Left renal pelvis (tissue), 4 donors: ENCODE measurements around the gene EXOC4. TPM values are rescaled to one million over a fixed set of nuclear protein-coding genes. Genes with fewer than 3 reads are reported as not detected.

Source experiments
- DNase-seq, 4 donors: peaks; one replicate each; pipeline ENCODE4 v3.0.0-alpha.2; 2013; ENCODE audit warnings: low read depth in 4 of 4, low spot score in 3 of 4
- polyA plus RNA-seq, 4 donors: library from polyadenylated mRNA; unstranded; fragments of 120-200 nt; gene quantifications; one replicate each; pipeline ENCODE4 v1.2.1, GENCODE V29; 2013; ENCODE audit not compliant: insufficient read length in 4 of 4

The EXOC4 gene
- polyA plus RNA-seq, 4 donors: 59.2 to 81.3 (median 72.0) TPM

DNA sequence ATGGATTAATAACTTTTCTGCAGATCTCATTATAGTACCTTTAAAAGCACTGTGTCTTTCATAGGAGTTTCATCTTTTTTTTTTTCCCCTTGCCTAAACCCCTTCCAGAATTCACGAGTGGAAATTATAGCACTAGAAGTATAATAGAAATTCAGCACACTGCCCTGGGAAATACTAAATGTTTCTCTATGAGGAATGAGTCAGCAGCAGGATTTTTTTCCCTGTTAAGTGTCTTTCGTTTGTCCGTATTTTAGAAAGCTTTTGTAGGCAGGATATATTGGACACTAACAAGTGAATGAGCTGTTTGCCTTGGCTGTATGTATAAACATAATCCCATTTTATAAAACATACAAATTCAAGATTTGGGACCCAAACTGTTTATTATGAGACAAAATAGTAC is 105.8 kb downstream of the EXOC4 start:
- no peak for DNase-seq

DNA sequence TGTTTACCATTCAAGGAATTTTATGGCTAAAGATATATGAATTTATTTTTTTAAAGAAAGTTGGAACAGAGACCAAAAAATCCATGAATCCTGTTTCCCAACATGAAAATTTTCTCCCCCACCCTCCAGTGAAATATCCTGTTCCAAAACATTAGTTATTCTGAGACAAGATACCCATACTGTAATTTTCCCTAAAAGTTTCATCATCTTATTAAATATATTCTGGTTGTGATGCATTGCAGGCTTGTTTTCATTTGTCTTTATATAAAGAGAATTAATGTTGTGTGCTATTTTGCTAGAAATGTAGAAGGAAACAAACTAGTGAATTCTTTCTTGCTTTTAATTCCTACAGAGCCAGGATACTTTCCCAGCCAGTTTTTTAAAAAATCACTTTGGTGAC is 106.6 kb downstream of the EXOC4 start:
- DNase-seq: no peak

DNA sequence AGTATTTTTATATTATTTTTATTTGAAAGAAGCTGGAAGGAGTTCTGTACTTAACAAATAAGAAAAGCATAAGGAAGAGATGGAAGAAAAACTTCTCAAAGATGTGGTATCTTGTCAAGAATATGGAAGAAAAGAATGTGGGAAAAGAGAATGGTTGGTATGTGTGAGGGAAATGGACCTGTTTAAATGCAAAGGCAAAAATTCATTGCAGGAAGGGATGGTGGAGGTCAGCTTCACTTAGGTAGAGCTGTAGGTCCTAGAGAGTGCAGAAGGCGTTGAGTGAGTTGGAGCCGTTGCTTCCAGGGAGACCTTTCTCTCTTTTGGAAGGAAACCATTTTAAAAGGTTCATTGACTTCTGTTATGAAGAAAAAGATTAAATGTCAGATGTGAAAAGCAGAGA is 107.3 kb downstream of the EXOC4 start:
- no peak for DNase-seq

DNA sequence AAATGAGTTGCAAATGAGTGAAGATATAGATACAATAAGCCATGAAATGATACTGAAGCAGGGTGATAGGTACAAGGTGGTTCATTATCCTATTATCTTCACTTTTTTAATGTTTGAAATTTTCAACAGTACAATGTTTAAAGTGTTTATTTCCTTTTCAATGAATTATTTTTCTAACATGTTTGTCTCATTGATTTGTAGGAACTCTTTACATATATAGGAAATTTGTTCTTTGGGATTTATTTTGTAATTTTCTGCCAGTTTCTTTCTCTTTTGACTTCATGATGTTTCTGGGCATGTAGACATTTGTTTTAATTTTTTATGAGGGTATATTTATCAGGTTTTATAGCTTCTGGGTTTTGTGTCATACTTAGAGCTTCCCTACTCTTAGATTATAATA is 108.9 kb downstream of the EXOC4 start:
- no peak for DNase-seq

DNA sequence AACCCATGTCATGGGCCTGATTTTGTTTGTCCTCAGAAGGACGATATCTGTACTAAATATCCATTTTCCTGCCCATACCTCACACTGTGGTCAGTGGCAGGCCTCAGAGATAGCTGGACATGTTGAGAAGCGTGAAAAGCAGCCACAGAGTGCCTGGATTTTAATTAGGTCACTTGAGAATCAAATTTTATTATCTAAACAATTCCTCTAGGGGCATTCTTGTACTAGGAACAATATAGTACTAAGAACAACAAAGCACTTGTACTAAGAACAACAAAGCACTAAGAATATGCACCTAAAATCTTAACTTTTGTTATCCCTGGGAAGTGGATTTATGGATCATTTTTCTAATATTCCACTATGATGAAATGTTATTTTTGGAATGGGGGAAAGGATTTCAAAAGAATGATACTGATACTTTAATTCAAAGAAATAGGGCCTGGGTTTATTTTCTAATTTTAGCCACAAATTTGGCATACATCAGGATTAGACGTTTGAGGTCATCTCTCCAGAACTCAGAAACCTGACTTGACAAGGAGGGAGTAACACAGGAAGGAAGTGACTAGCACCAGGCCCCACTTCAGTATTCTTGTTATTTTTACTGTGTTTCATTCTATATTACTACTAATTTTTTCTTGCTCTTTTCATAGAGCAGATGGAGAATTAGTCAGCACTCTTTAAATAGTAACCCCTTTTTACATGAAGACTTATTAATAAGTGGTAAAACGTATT is 112.2 kb downstream of the EXOC4 start:
- DNase-seq: no peak

DNA sequence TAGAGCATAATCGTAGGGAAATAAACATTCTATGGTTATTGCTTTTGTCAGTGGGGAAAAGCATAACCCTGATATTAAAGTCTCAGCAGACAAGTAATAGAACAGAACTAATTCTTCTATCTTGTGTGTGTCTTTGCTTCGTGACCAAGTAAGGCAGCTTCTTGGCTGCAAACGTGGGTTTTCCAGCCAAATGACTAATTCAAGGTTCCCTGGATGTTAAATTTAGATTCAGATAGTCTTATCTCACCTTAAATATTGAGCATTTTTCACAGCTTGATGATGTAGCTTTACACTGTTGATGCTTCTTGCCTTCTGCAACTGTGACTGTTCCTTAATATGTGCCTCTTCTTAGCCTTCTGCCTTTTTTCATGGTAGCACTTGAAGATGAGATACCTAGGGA is 113.0 kb downstream of the EXOC4 start:
- no peak for DNase-seq

DNA sequence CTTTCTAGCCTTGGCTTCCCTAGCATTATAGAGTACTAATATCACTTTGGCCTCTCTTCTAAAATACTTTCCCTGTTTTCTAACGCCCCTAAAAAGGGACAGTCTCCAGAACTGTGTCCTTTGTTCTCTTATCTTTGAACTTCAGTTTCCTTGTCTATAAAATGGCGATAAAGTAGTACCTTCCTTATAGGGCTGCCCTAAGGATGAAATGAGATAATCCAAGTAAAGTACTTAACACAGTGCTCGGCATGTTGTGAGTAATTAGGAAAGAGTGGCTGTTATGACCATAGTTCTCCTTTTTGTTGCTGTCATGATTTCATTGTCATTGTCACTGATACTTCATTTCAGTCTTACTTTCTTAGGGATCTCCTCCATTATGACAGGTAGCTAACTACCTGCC is 114.7 kb downstream of the EXOC4 start:
- DNase-seq: no peak

DNA sequence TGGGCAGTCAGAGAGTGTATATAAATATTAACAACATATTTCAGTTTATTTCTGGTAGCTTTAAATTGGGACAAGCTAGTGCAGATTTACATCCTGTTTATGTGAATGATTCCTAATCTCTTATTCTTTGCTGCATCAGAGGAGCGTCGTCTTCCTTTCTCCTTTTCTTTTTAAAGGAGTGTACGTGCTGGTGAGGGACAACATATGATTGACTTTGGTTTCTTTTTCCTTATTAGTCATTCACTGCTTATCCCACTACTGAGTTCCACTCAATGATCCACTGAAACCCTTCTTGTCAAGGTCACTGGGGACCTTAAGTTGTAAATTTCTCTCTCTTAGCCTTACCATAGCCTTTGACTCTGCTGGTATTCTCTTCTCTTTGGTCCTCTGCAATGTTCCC is 116.3 kb downstream of the EXOC4 start:
- no peak for DNase-seq

DNA sequence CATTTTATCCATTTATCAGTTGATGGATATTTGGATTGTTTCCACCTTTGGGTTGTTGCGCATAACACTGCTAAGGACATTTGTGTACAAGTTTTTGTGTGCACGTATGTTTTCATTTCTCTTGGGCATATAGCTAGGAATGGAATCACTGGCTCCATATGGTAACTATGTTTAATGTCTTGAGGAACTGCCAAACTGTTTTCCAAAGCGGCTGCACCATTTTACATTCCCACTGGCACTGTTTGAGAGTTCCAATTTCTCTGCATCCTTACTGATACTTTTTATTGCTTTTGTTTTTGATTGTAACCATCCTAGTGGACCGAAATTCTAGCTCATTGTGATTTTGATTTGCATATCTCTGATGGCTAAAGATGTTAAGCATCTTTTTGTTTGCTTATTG is 118.7 kb downstream of the EXOC4 start:
- no peak for DNase-seq

DNA sequence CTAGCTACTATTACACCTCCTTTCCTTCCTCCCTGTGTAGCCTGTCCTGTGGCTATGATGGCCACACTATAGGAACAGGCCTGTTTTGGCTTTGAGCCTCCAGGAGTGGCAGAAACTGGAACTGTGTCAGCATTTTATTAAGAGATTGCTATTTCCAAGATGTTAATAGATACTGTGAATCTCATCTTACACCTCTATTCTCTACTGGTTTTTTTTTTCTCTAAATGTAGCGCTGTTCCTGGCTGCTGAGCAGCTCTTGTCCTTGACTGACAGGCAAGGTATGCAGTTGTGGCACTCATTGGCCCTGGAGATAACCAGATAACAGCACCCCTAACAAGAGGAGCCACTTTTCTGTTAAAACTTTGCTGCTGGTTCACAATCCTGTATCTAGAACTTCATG is 119.5 kb downstream of the EXOC4 start:
- DNase-seq: no peak

DNA sequence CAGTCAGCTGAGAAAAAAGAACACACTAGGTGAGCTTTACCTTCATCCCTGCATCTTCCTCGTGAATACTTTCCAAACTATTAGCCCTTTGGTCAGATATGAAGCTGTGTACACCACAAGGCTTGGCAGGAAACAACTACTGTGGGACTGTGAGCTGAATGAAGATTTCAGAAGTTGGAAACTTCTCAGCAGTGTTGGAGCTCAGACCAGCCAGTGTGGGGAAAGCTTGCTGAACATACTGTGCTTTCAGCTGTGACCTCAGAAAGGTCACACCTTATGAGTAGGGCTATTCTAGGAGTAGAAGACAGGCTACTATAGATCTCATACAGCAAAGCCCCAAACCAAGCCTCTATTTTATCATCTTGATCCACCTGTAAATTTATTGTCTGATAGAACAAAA is 123.6 kb downstream of the EXOC4 start:
- no peak for DNase-seq

DNA sequence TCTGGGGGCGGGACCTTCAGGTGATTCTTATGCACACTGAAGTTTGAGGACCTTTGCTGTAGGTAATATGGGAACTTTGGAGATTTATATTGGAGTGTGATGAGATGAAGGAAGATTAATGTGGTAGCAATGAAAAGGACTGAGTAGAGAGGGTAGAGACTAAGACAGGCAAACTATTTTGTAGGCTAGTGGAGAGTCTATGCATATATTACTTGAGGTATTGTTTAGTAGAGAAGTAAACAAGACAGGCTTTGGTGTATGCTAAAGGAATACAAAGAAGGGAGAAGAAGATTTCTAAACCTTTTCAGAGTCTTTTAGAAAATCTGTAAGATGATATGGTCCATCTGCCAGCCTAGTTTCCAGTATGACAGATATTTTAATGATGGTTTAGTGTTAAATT is 129.1 kb downstream of the EXOC4 start:
- DNase-seq: no peak

DNA sequence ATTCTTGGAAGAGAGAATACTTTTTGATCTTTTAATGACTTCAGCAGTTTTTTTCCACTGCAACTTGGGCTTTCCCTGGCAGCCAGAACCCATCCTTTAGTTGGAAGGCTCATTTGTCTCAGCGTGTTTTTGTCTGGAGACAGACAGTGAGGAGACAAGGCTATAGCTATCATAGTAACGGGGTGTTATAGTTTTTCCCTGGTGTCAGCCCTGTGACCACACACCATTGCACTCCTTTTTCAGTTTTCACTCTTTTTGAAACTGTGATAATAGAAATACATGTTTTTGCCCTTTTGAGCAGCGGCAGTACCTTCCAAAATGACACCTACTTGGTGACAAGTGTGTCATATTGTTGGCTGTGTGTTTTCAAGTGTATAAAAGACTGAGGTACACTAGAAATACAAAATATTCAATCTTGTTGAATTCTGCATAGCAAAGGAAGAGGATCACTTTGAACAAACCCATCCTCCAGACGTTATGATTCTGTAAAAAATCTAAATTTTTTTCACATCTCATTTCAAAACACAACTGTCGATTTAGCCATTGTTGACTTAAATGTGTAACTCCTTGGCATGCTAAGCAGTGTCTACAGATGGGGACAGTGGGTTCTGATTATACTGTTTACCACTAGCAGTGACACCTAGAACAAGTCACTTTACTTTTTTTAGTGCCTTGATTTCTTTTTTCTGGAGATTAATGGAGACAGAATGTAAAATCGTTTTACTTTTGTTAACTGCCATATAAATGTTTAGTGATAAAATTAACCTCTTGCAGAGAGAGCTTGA is 130.1 kb downstream of the EXOC4 start:
- no peak for DNase-seq

DNA sequence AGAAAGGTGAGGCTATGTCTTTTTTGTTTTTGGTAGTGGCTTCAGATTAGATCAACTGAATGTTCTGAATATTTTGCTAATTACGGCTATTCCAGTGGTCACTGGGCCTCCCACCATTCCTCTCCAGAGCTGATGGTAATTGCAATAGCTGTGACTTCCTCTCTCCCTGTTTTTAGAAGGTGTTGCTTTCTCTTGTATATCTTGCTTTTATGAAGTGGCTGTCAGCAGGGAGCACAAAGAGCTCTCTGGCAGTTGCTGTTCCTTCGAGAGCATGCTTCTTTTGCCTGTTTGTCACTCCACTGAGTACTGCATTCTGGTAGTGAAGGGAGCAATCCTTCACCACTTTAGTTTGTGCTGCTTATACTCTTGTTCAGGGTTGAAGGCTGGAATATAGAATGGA is 133.3 kb downstream of the EXOC4 start:
- no peak for DNase-seq

DNA sequence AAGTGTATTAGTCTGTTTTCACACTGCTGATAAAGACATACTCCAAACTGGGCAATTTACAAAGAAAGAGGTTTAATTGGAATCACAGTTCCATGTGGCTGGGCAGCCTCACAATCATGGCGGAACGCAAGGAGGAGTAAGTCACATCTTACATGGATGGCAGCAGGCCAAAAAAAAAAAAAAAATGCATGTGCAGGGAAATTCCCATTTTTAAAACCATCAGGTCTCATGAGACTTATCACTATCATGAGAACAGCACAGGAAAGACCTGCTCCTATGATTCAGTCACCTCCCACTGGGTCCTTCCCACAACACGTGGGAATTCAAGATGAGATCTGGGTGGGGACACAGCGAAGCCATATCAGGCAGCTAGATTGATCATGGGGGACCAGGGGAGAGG is 136.8 kb downstream of the EXOC4 start:
- DNase-seq: no peak

DNA sequence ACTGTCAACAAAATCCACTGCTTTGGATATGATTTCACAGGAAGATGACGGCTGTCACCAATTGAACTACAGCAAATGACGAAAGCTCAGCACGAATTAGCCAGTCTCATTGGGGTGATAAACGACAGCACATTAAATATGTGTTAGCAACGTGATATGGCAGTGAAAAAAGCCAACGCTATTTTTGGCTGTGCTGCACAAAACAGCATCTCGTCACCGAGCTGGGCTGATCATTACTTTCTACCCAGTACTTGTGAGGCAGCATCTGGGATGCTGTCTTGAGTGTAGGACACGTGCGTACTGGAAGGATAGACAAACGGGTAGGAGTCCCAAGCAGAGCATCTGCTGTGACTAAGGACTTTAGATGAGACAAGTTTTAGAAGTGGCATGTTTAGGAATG is 138.3 kb downstream of the EXOC4 start:
- DNase-seq: no peak

DNA sequence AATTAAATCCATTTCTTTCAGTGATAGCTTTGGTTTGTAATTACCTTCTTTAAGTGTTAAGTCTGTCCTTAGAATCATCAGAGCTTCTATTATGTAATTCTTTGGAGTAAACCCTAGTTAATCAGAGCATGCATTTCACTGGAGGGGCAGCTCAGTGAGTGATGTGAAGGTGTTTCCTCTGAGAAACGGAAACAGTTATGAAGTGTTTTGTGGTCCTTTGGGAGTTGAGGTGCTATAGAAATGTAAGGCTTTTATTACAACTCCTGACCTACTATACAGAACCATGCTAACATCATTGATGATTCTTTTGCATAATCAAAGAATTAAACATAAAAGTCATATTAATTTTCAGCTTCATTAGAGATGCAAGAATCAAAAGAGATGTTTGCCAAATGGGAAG is 141.5 kb downstream of the EXOC4 start:
- no peak for DNase-seq

DNA sequence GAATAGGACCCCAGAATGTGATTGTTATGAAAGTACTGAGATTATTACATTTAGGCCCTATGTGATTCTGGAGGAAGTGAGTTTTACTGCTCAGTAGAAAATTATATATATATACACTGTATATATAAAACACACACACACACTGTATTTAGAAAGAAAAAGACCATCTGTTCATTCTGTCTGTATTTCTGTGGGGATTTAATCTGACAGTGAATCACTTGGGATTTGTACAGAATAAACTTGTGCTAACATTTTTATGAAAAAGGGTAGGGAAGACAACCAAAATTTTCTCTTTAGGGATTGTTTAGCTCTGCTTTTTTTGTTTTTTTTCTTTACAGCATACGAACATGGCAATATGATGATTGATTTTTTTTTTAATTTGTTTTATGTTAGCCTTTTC is 142.7 kb downstream of the EXOC4 start:
- no peak for DNase-seq

DNA sequence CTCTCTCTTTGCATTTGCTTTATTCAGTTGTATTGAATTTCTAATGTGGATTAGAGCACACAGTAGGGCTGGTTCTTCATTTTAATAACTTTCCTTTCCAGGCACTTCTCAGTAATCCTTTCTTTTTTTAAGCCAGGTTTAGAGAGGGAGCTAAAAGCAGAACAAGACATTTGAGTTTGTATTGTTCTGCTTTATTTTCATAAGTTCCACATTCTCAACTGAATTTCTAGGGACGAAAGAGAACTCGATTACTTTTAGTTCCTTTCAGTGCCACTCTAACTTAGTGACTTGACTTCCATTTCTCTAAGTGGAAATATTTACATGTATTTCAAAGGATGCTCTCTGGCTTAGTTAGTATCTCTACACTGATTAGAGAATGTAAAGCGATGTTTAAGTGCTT is 145.6 kb downstream of the EXOC4 start:
- DNase-seq: no peak

DNA sequence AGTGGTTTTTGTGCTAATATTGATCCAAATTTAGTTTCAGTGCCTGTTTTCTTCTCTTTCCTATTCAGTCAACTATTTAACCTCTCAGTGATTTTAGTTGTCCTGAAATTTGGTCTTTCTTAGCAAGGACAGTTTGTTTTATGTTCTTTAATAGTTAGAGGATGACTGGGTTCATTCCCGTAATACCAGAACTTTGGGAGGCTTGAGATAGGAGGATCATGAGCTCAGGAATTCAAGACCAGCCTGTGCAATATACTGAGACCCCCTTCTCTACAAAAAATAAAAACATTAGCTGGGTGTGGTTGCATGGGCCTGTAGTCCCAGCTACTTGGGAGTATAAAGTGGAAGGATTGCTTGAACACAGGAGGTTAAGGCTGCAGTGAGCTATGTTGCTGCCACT is 148.3 kb downstream of the EXOC4 start:
- no peak for DNase-seq

DNA sequence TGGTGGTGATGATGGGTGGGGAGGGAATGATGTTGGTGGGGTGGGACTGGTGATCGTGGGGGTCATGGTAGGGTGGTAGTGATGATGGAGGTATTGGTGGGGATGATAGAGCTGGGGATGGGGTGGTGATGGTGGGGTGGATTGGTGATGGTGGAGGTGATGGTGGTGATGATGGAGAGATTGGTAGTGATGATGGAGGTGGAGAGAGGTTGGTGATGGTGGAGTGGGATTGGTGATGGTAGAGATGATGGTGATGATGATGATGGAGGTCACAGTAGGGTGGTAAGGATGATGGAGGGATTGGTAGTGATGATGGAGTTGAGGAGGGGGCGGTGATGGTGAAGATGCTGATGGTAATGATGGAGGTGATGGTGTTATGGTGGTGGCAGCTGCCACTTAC is 155.3 kb downstream of the EXOC4 start:
- no peak for DNase-seq

DNA sequence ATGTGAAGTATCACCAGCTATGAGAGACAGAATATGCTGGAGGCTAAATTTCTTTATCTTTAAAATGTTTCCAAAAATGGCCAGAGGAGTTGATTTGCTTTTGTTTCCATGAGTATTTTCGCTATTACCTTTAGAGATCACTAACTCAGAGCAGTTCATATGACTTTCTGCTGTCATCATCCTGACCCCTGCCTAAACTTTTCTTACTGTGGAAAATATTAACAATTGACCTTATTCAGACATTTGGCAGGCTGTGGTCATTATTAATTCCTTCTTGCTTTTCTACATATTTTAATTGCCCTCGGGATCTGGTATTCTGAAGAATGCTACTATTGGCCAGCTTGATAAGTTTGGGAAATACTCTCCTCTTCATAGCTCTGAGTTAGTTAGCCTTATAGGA is 156.5 kb downstream of the EXOC4 start:
- no peak for DNase-seq
